ENCODE measurements around the gene UMPS. TPM values are rescaled to one million over a fixed set of nuclear protein-coding genes. Genes with fewer than 3 reads are reported as not detected.
"Not testable (repeated sequence)": the region's sequence is repeated elsewhere in the genome, so short reads cannot be mapped to it uniquely, and the experiment has no call there.

Gene UMPS
- total RNA-seq, 1 donor from 2014 or later: 52.8 TPM

GRCh38 chr3:124697302-124697701, 33.0 kb upstream of the UMPS start:
- no peak overlapping the region for H3K4me3 Mint-ChIP-seq (ENCODE audit: low read depth)
- peaks cover 15% of the 10 kb centered on the region for H3K27me3 Mint-ChIP-seq (ENCODE audit: low read depth)
- DNase-seq (ENCODE audit: low spot score): no peak
- H3K9me3 Mint-ChIP-seq: no peaks in the 10 kb centered on the region
- H3K4me1 Mint-ChIP-seq (ENCODE audit: low read depth): no peaks in the 10 kb centered on the region
- intact Hi-C loops (cut with micrococcal nuclease): no loop called here
- H3K27ac Mint-ChIP-seq: no peak overlapping the region
- no peaks in the 10 kb centered on the region for H3K36me3 Mint-ChIP-seq (ENCODE audit: low read depth)

- intact Hi-C loops (cut with micrococcal nuclease): no loop called here
- no peaks in the 10 kb centered on the region for H3K4me1 Mint-ChIP-seq (ENCODE audit: low read depth)
- no peak overlapping the region for H3K27ac Mint-ChIP-seq
- H3K27me3 Mint-ChIP-seq (ENCODE audit: low read depth): peaks cover 20% of the 10 kb centered on the region
- H3K4me3 Mint-ChIP-seq (ENCODE audit: low read depth): no peak overlapping the region
- no peak for DNase-seq (ENCODE audit: low spot score)
- no peaks in the 10 kb centered on the region for H3K9me3 Mint-ChIP-seq
- H3K36me3 Mint-ChIP-seq (ENCODE audit: low read depth): no peaks in the 10 kb centered on the region
Observed at GRCh38 chr3:124698030-124698770, 32.1 kb upstream of the UMPS start.

- Mint-ChIP-seq H3K9me3 (no peaks in the 10 kb centered on the region), H3K27me3 (ENCODE audit: low read depth) (peaks cover 21% of the 10 kb centered on the region), H3K36me3 (ENCODE audit: low read depth) (no peaks in the 10 kb centered on the region), H3K4me3 (ENCODE audit: low read depth) (no peak overlapping the region), H3K27ac (no peak overlapping the region), H3K4me1 (ENCODE audit: low read depth) (no peaks in the 10 kb centered on the region)
- no peak for DNase-seq (ENCODE audit: low spot score)
- intact Hi-C loops (cut with micrococcal nuclease): no loop called here
Observed at GRCh38 chr3:124699051-124699450, 31.2 kb upstream of the UMPS start.

- H3K27ac Mint-ChIP-seq: no peak overlapping the region
- H3K27me3 Mint-ChIP-seq (ENCODE audit: low read depth): peaks cover 21% of the 10 kb centered on the region
- DNase-seq (ENCODE audit: low spot score): no peak
- H3K36me3 Mint-ChIP-seq (ENCODE audit: low read depth): no peaks in the 10 kb centered on the region
- intact Hi-C loops (cut with micrococcal nuclease): no loop called here
- H3K4me1 Mint-ChIP-seq (ENCODE audit: low read depth): no peaks in the 10 kb centered on the region
- no peaks in the 10 kb centered on the region for H3K9me3 Mint-ChIP-seq
- no peak overlapping the region for H3K4me3 Mint-ChIP-seq (ENCODE audit: low read depth)
Observed at GRCh38 chr3:124699686-124700396, 30.4 kb upstream of the UMPS start.

GRCh38 chr3:124700880-124701684, 29.2 kb upstream of the UMPS start:
- no peak overlapping the region for H3K27ac Mint-ChIP-seq
- no peak overlapping the region for H3K4me3 Mint-ChIP-seq (ENCODE audit: low read depth)
- no peaks in the 10 kb centered on the region for H3K4me1 Mint-ChIP-seq (ENCODE audit: low read depth)
- H3K27me3 Mint-ChIP-seq (ENCODE audit: low read depth): peaks cover 23% of the 10 kb centered on the region
- DNase-seq (ENCODE audit: low spot score): no peak
- intact Hi-C loops (cut with micrococcal nuclease): no loop called here
- no peaks in the 10 kb centered on the region for H3K9me3 Mint-ChIP-seq
- H3K36me3 Mint-ChIP-seq (ENCODE audit: low read depth): no peaks in the 10 kb centered on the region

GRCh38 chr3:124701687-124702086, 28.6 kb upstream of the UMPS start:
- Mint-ChIP-seq H3K9me3 (no peaks in the 10 kb centered on the region), H3K4me1 (ENCODE audit: low read depth) (no peaks in the 10 kb centered on the region), H3K27ac (no peak overlapping the region), H3K4me3 (ENCODE audit: low read depth) (no peak overlapping the region), H3K27me3 (ENCODE audit: low read depth) (peaks cover 23% of the 10 kb centered on the region), H3K36me3 (ENCODE audit: low read depth) (no peaks in the 10 kb centered on the region)
- no peak for DNase-seq (ENCODE audit: low spot score)
- intact Hi-C loops (cut with micrococcal nuclease): no loop called here

- no peaks in the 10 kb centered on the region for H3K9me3 Mint-ChIP-seq
- no peaks in the 10 kb centered on the region for H3K4me1 Mint-ChIP-seq (ENCODE audit: low read depth)
- no peak for DNase-seq (ENCODE audit: low spot score)
- no peak overlapping the region for H3K4me3 Mint-ChIP-seq (ENCODE audit: low read depth)
- H3K27ac Mint-ChIP-seq: no peak overlapping the region
- H3K27me3 Mint-ChIP-seq (ENCODE audit: low read depth): peaks cover 28% of the 10 kb centered on the region
- H3K36me3 Mint-ChIP-seq (ENCODE audit: low read depth): no peaks in the 10 kb centered on the region
- intact Hi-C loops (cut with micrococcal nuclease): no loop called here
Observed at GRCh38 chr3:124702950-124703349, 27.3 kb upstream of the UMPS start.

- no peak for DNase-seq (ENCODE audit: low spot score)
- H3K27ac Mint-ChIP-seq: no peak overlapping the region
- H3K36me3 Mint-ChIP-seq (ENCODE audit: low read depth): no peaks in the 10 kb centered on the region
- peaks cover 37% of the 10 kb centered on the region for H3K27me3 Mint-ChIP-seq (ENCODE audit: low read depth)
- no peaks in the 10 kb centered on the region for H3K9me3 Mint-ChIP-seq
- intact Hi-C loops (cut with micrococcal nuclease): no loop called here
- no peaks in the 10 kb centered on the region for H3K4me1 Mint-ChIP-seq (ENCODE audit: low read depth)
- H3K4me3 Mint-ChIP-seq (ENCODE audit: low read depth): no peak overlapping the region
Observed at GRCh38 chr3:124705552-124705951, 24.7 kb upstream of the UMPS start.

- H3K36me3 Mint-ChIP-seq (ENCODE audit: low read depth); intact Hi-C loops (cut with micrococcal nuclease); H3K9me3 Mint-ChIP-seq; H3K27ac Mint-ChIP-seq; H3K4me3 Mint-ChIP-seq (ENCODE audit: low read depth); H3K4me1 Mint-ChIP-seq (ENCODE audit: low read depth); DNase-seq (ENCODE audit: low spot score): not testable (repeated sequence)
- peaks cover 43% of the 10 kb centered on the region for H3K27me3 Mint-ChIP-seq (ENCODE audit: low read depth)
Observed at GRCh38 chr3:124707223-124707622, 23.0 kb upstream of the UMPS start.

GRCh38 chr3:124707656-124708062, 22.6 kb upstream of the UMPS start:
- Mint-ChIP-seq H3K27me3 (ENCODE audit: low read depth) (peaks cover 41% of the 10 kb centered on the region), H3K4me1 (ENCODE audit: low read depth) (no peaks in the 10 kb centered on the region), H3K4me3 (ENCODE audit: low read depth) (no peak overlapping the region), H3K36me3 (ENCODE audit: low read depth) (no peaks in the 10 kb centered on the region), H3K27ac (no peak overlapping the region), H3K9me3 (no peaks in the 10 kb centered on the region)
- no peak for DNase-seq (ENCODE audit: low spot score)
- intact Hi-C loops (cut with micrococcal nuclease): no loop called here

- Mint-ChIP-seq H3K36me3 (ENCODE audit: low read depth) (no peaks in the 10 kb centered on the region), H3K4me3 (ENCODE audit: low read depth) (no peak overlapping the region), H3K27ac (no peak overlapping the region), H3K4me1 (ENCODE audit: low read depth) (no peaks in the 10 kb centered on the region), H3K27me3 (ENCODE audit: low read depth) (peaks cover 20% of the 10 kb centered on the region), H3K9me3 (no peaks in the 10 kb centered on the region)
- intact Hi-C loops (cut with micrococcal nuclease): no loop called here
- DNase-seq (ENCODE audit: low spot score): no peak
Observed at GRCh38 chr3:124714223-124714853, 15.9 kb upstream of the UMPS start.

GRCh38 chr3:124722589-124722988, 7.7 kb upstream of the UMPS start:
- H3K9me3 Mint-ChIP-seq: no peaks in the 10 kb centered on the region
- H3K27me3 Mint-ChIP-seq (ENCODE audit: low read depth): peaks cover 45% of the 10 kb centered on the region
- no peak for DNase-seq (ENCODE audit: low spot score)
- no peak overlapping the region for H3K4me3 Mint-ChIP-seq (ENCODE audit: low read depth)
- H3K4me1 Mint-ChIP-seq (ENCODE audit: low read depth): no peaks in the 10 kb centered on the region
- intact Hi-C loops (cut with micrococcal nuclease): no loop called here
- H3K36me3 Mint-ChIP-seq (ENCODE audit: low read depth): no peaks in the 10 kb centered on the region
- H3K27ac Mint-ChIP-seq: no peak overlapping the region

Data from activated T-helper 2 cell treated with anti-CD3 and anti-CD28 coated beads, Interferon-gamma antibody, Interleukin-2, Interleukin-4, amounts not matched to agents 10 μg/mL and 5 μg/mL and 100 μg/mL, durations not matched to agents 14 hours and 24 hours and 36 hours (primary cell).